HG02885 (cell line): ENCODE results near the gene HMOX1.

Source experiments
- ATAC-seq: cut with Tn5 transposase; IDR thresholded peaks from one replicate; pipeline ENCODE4 v1.9.1; 2021; ENCODE audit warnings: mild to moderate bottlenecking; ENCODE audit not compliant: unreplicated experiment, poor library complexity

The HMOX1 gene

GRCh38 chr22:35399678-35400500, 19.0 kb downstream of the HMOX1 start, which contains the start of gene MCM5:
MCM5 (plus strand) TSS chr22:35400140; CDS start chr22:35400439, 299 bp downstream.
- peak; percentile 95 for ATAC-seq

GRCh38 chr22:35400501-35400790, 19.6 kb downstream of the HMOX1 start:
- ATAC-seq: peak; percentile 5

- ATAC-seq: no peak
These were observed 21.0 kb downstream of the HMOX1 start for GRCh38 chr22:35401863-35402262.

GRCh38 chr22:35403356-35403755, 22.5 kb downstream of the HMOX1 start:
- ATAC-seq: no peak

- ATAC-seq: no peak
These were observed 23.3 kb downstream of the HMOX1 start for GRCh38 chr22:35404176-35404575.

GRCh38 chr22:35406443-35406842, 25.5 kb downstream of the HMOX1 start:
- ATAC-seq: no peak

GRCh38 chr22:35407362-35407761, 26.5 kb downstream of the HMOX1 start:
- ATAC-seq: no peak

GRCh38 chr22:35409783-35410662, 29.1 kb downstream of the HMOX1 start:
- ATAC-seq: peak; percentile 71

- no peak for ATAC-seq
These were observed 29.8 kb downstream of the HMOX1 start for GRCh38 chr22:35410663-35411034.

- no peak for ATAC-seq
These were observed 30.2 kb downstream of the HMOX1 start for GRCh38 chr22:35411102-35411501.

- no peak for ATAC-seq
These were observed 32.7 kb downstream of the HMOX1 start for GRCh38 chr22:35413624-35414023.

GRCh38 chr22:35417606-35418005, 36.7 kb downstream of the HMOX1 start:
- no peak for ATAC-seq

- no peak for ATAC-seq
These were observed 37.2 kb downstream of the HMOX1 start for GRCh38 chr22:35418088-35418487.

- no peak for ATAC-seq
These were observed 37.8 kb downstream of the HMOX1 start for GRCh38 chr22:35418731-35419130.

- no peak for ATAC-seq
These were observed 38.9 kb downstream of the HMOX1 start for GRCh38 chr22:35419756-35420155.

GRCh38 chr22:35421121-35421520, 40.2 kb downstream of the HMOX1 start:
- no peak for ATAC-seq

GRCh38 chr22:35422145-35422544, 41.2 kb downstream of the HMOX1 start:
- ATAC-seq: no peak

- no peak for ATAC-seq
These were observed 42.0 kb downstream of the HMOX1 start for GRCh38 chr22:35422936-35423335.

GRCh38 chr22:35424081-35424480, 43.2 kb downstream of the HMOX1 start:
- ATAC-seq: no peak

- no peak for ATAC-seq
These were observed 43.9 kb downstream of the HMOX1 start for GRCh38 chr22:35424761-35425160.

- ATAC-seq: no peak
These were observed 44.6 kb downstream of the HMOX1 start for GRCh38 chr22:35425546-35425945.
